Bladder microvascular endothelial cell (primary cell): Measurements from ENCODE around the gene LSM8. TPM values are rescaled to one million over a fixed set of nuclear protein-coding genes. Genes with fewer than 3 reads are reported as not detected.

Experiments
- total RNA-seq: library from RNA; depleted of rRNA; stranded (reverse); fragments of >200 nt; gene quantifications from 2 replicates; pipeline ENCODE4 v1.2.3, GENCODE V29; 2014

The LSM8 gene
- 31.9 and 38.8 TPM in 2 replicates for total RNA-seq

GRCh38 chr7:118183786-118184564, at the start of gene LSM8:
LSM8 (plus strand) TSS chr7:118184164; CDS start chr7:118184224, 60 bp downstream.

GRCh38 chr7:118224521-118224920, 40.6 kb downstream of the LSM8 start, which contains the start of gene ANKRD7:
ANKRD7 (plus strand) TSS chr7:118224704; CDS start chr7:118224831, 127 bp downstream.

Other genes starting within 250 kb of the LSM8 start
- 0.16 and 0.25 TPM in 2 replicates for gene ANKRD7, start 40.5 kb downstream of the LSM8 start, total RNA-seq